Tibial artery (tissue), 4 donors: ENCODE data around the gene DTL.

Experiments used
- DNase-seq, 2 donors: peaks; one replicate each; pipeline ENCODE4 v3.0.0-alpha.2; 2019
- H3K27ac ChIP-seq, 2 donors: fragments of 200-600 bp; sonication (generic) in 1 of 2; 1 replicate in 1 of 2; 2 replicates in 1 of 2; pipeline ENCODE4 v1.5.1; 2018 to 2019; ENCODE audit warnings: mild to moderate bottlenecking in 1 of 2
- H3K27me3 ChIP-seq, 2 donors: fragments of 200-600 bp; sonication (generic) in 1 of 2; one replicate each; pipeline versions ENCODE4 v1.5.1 to v1.6.0; 2016 to 2019
- H3K36me3 ChIP-seq, 3 donors: fragments of 200-600 bp; sonication (generic) in 2 of 3; one replicate each; pipeline ENCODE4 v1.5.1; 2016 to 2019; ENCODE audit warnings: mild to moderate bottlenecking in 2 of 3
- H3K4me1 ChIP-seq, 4 donors: fragments of 200-600 bp; sonication (generic) in 2 of 4; 1 replicate in 3 of 4; 2 replicates in 1 of 4; pipeline ENCODE4 v1.5.1; 2016 to 2019
- H3K4me3 ChIP-seq, 2 donors: fragments of 200-600 bp; sonication (generic) in 1 of 2; 1 replicate in 1 of 2; 2 replicates in 1 of 2; pipeline ENCODE4 v1.5.1; 2018 to 2019; ENCODE audit warnings: mild to moderate bottlenecking in 2 of 2
- H3K9me3 ChIP-seq, 3 donors: fragments of 200-600 bp; sonication (generic) in 1 of 3; one replicate each; pipeline ENCODE4 v1.5.1; 2016 to 2019
- CTCF ChIP-seq, 2 experiments: fragments of 200-600 bp in 1 of 2; fragments of 450-650 bp in 1 of 2; IDR thresholded peaks; one replicate each; pipeline ENCODE4 v1.5.1; 2017 to 2019; ENCODE audit warnings: antibody characterized with exemption in 2 of 2, mild to moderate bottlenecking in 1 of 2, moderate library complexity in 1 of 2
- intact Hi-C: fragments of 100-400 bp; cut with DNase I; formaldehyde crosslinking; loops from one replicate; pipeline ENCODE4 v1.15.0; 2023; ENCODE audit warnings: low total_unique reads

The DTL gene

GRCh38 chr1:212082765-212083406 lies 47.3 kb downstream of the DTL start:
- H3K4me3 ChIP-seq = no peak overlapping the region
- intact Hi-C loops = no loop called here
- no peaks in the 10 kb centered on the region for H3K27me3 ChIP-seq
- no peaks in the 10 kb centered on the region for H3K36me3 ChIP-seq
- no peak for DNase-seq
- no peak for TF ChIP-seq CTCF (IDR thresholded peaks at IDR 0.05)
- no peak overlapping the region for H3K27ac ChIP-seq
- peaks cover 0 to 27% (median 0%) of the 10 kb centered on the region in 4 donors for H3K4me1 ChIP-seq
- H3K9me3 ChIP-seq = no peaks in the 10 kb centered on the region

- no peak for TF ChIP-seq CTCF (IDR thresholded peaks at IDR 0.05)
- Histone ChIP-seq H3K36me3 (no peaks in the 10 kb centered on the region), H3K4me1 (no peaks in the 10 kb centered on the region), H3K27ac (no peak overlapping the region), H3K9me3 (no peaks in the 10 kb centered on the region), H3K4me3 (no peak overlapping the region), H3K27me3 (no peaks in the 10 kb centered on the region)
- no peak for DNase-seq
- intact Hi-C loops = no loop called here
Observed at GRCh38 chr1:212089560-212090163, 54.1 kb downstream of the DTL start.

- DNase-seq = no peak
- intact Hi-C loops = no loop called here
- TF ChIP-seq CTCF (IDR thresholded peaks at IDR 0.05) = no peak
- H3K4me1 ChIP-seq = no peaks in the 10 kb centered on the region
- no peaks in the 10 kb centered on the region for H3K9me3 ChIP-seq
- no peaks in the 10 kb centered on the region for H3K36me3 ChIP-seq
- H3K27ac ChIP-seq = no peak overlapping the region
- H3K4me3 ChIP-seq = no peak overlapping the region
- H3K27me3 ChIP-seq = no peaks in the 10 kb centered on the region
Observed at GRCh38 chr1:212091438-212092121, 56.0 kb downstream of the DTL start.

- H3K27me3 ChIP-seq = no peaks in the 10 kb centered on the region
- no peak for DNase-seq
- H3K9me3 ChIP-seq = peaks cover 0 to 4% (median 0%) of the 10 kb centered on the region in 3 donors
- H3K36me3 ChIP-seq = no peaks in the 10 kb centered on the region
- no peak overlapping the region for H3K27ac ChIP-seq
- intact Hi-C loops = no loop called here
- no peaks in the 10 kb centered on the region for H3K4me1 ChIP-seq
- no peak for TF ChIP-seq CTCF (IDR thresholded peaks at IDR 0.05)
- H3K4me3 ChIP-seq = no peak overlapping the region
Observed at GRCh38 chr1:212097360-212097759, 61.8 kb downstream of the DTL start.

- no peak overlapping the region for H3K4me3 ChIP-seq
- no peak for TF ChIP-seq CTCF (IDR thresholded peaks at IDR 0.05)
- H3K4me1 ChIP-seq = no peaks in the 10 kb centered on the region
- no peaks in the 10 kb centered on the region for H3K27me3 ChIP-seq
- H3K36me3 ChIP-seq = no peaks in the 10 kb centered on the region
- intact Hi-C loops = no loop called here
- no peak for DNase-seq
- H3K9me3 ChIP-seq = peaks cover 0 to 4% (median 0%) of the 10 kb centered on the region in 3 donors
- no peak overlapping the region for H3K27ac ChIP-seq
Observed at GRCh38 chr1:212098310-212098709, 62.8 kb downstream of the DTL start.
